SKM-1 (cell line): Measurements from ENCODE around the gene AP2B1.
"Not testable (repeated sequence)": the region's sequence is repeated elsewhere in the genome, so short reads cannot be mapped to it uniquely, and the experiment has no call there.

Experiments used
- DNase-seq: peaks from one replicate; lab custom pipeline; 2025; ENCODE audit not compliant: unreplicated experiment; lab: John Stamatoyannopoulos, UW

Gene AP2B1

GRCh38 chr17:35575759-35576158 is 11.4 kb upstream of the AP2B1 start:
- DNase-seq: no peak

- no peak for DNase-seq
Observed at GRCh38 chr17:35577830-35578196, 9.3 kb upstream of the AP2B1 start.

- DNase-seq: peak; percentile 63
Observed at GRCh38 chr17:35578197-35578928, 8.8 kb upstream of the AP2B1 start, which contains the start of gene PEX12. Gene PEX12, minus strand, starts transcription at chr17:35578571. Its CDS starts 550 bp downstream, at chr17:35578021.

- DNase-seq: no peak
Observed at GRCh38 chr17:35578929-35579432, 8.1 kb upstream of the AP2B1 start.

GRCh38 chr17:35584061-35584460 is 3.1 kb upstream of the AP2B1 start:
- DNase-seq: no peak

- no peak for DNase-seq
Observed at GRCh38 chr17:35586569-35587073, 501 bp upstream of the AP2B1 start.

- DNase-seq: no peak
Observed at GRCh38 chr17:35588196-35588920, 1.2 kb downstream of the AP2B1 start.

GRCh38 chr17:35596072-35596471 is 8.9 kb downstream of the AP2B1 start:
- DNase-seq: no peak

- DNase-seq: no peak
Observed at GRCh38 chr17:35596530-35597233, 9.6 kb downstream of the AP2B1 start.

GRCh38 chr17:35597604-35598003 is 10.5 kb downstream of the AP2B1 start:
- DNase-seq: no peak

GRCh38 chr17:35603674-35604073 is 16.6 kb downstream of the AP2B1 start:
- DNase-seq: no peak

GRCh38 chr17:35605678-35606077 is 18.6 kb downstream of the AP2B1 start:
- DNase-seq: no peak

- no peak for DNase-seq
Observed at GRCh38 chr17:35607239-35607847, 20.2 kb downstream of the AP2B1 start.

GRCh38 chr17:35609831-35610230 is 22.7 kb downstream of the AP2B1 start:
- DNase-seq: no peak

GRCh38 chr17:35610746-35611145 is 23.6 kb downstream of the AP2B1 start:
- not testable (repeated sequence) for DNase-seq

- DNase-seq: peak; percentile 4
Observed at GRCh38 chr17:35612924-35613521, 25.9 kb downstream of the AP2B1 start.

GRCh38 chr17:35614810-35615209 is 27.7 kb downstream of the AP2B1 start:
- DNase-seq: no peak

GRCh38 chr17:35616536-35616935 is 29.4 kb downstream of the AP2B1 start:
- no peak for DNase-seq

- DNase-seq: no peak
Observed at GRCh38 chr17:35617505-35617904, 30.4 kb downstream of the AP2B1 start.

GRCh38 chr17:35618628-35619027 is 31.5 kb downstream of the AP2B1 start:
- no peak for DNase-seq

- DNase-seq: no peak
Observed at GRCh38 chr17:35621768-35622167, 34.6 kb downstream of the AP2B1 start.
